Naive thymus-derived CD8-positive, alpha-beta T cell (primary cell): ENCODE data around the gene FAM156B. TPM values are rescaled to one million over a fixed set of nuclear protein-coding genes. Genes with fewer than 3 reads are reported as not detected.
A peak's percentile ranks its signal among the peaks of the same experiment; 100 is the strongest.
"Not testable (repeated sequence)": the region's sequence is repeated elsewhere in the genome, so short reads cannot be mapped to it uniquely, and the experiment has no call there.

Experiments
- ATAC-seq, 2 donors: fragments of 150-1000 bp; cut with Tn5 transposase in 1 of 2; sonication (Bioruptor Pico), chemical (Tn5 transposase) in 1 of 2; 1 replicate in 1 of 2; 2 replicates in 1 of 2; pipeline ENCODE4 v1.10.0; 2021; ENCODE audit warnings: mild to moderate bottlenecking in 2 of 2, moderate library complexity in 2 of 2
- POLR2A ChIA-PET: fragments of 350-600 bp; sonication (Branson Sonifier 250); formaldehyde crosslinking; loops from one replicate; lab custom pipeline; 2021; ENCODE audit warnings: antibody characterized with exemption; lab: Charles Lee
- DNase-seq, 10 donors: peaks; one replicate each; pipeline versions ENCODE4 v3.0.0 to v3.0.0-alpha.2; 2020 to 2022
- H3K27ac Mint-ChIP-seq, 10 donors: one replicate each; pipeline ENCODE4 v1.8.0; 2020 to 2022; ENCODE audit warnings: mild to moderate bottlenecking in 10 of 10, mixed read lengths in 10 of 10, moderate library complexity in 4 of 10, inconsistent platforms in 1 of 10
- H3K27me3 Mint-ChIP-seq, 5 donors: one replicate each; pipeline ENCODE4 v1.8.0; 2021 to 2022; ENCODE audit warnings: mixed read lengths in 5 of 5
- H3K36me3 Mint-ChIP-seq, 3 donors: one replicate each; pipeline ENCODE4 v1.8.0; 2020 to 2022; ENCODE audit warnings: mixed read lengths in 3 of 3, mild to moderate bottlenecking in 2 of 3, inconsistent platforms in 1 of 3
- H3K4me1 Mint-ChIP-seq, 4 donors: one replicate each; pipeline ENCODE4 v1.8.0; 2021 to 2022; ENCODE audit warnings: mixed read lengths in 4 of 4
- H3K4me3 Mint-ChIP-seq, 10 donors: one replicate each; pipeline ENCODE4 v1.8.0; 2020 to 2022; ENCODE audit warnings: mild to moderate bottlenecking in 10 of 10, mixed read lengths in 10 of 10, moderate library complexity in 6 of 10, inconsistent platforms in 1 of 10
- H3K9me3 Mint-ChIP-seq, 9 donors: one replicate each; pipeline ENCODE4 v1.8.0; 2020 to 2022; ENCODE audit warnings: mixed read lengths in 9 of 9, mild to moderate bottlenecking in 3 of 9, inconsistent platforms in 1 of 9, moderate library complexity in 1 of 9
- polyA plus RNA-seq, 3 donors: library from polyadenylated mRNA; unstranded; fragments of 300-500 nt; fragmentation: Illumina TruSeq; gene quantifications; one replicate each; pipeline ENCODE4 v1.2.3, GENCODE V29; 2021
- total RNA-seq, 8 experiments: library from RNA in 2 of 8; stranded (reverse) in 2 of 8; gene quantifications; one replicate each; pipeline ENCODE4 v1.2.3 and lab custom pipeline; 2021 to 2026

FAM156B gene
- total and polyA plus RNA-seq, 5 experiments from 2014 or later = 3.9 to 11.5 (median 5.3) TPM

- H3K9me3 Mint-ChIP-seq, H3K36me3 Mint-ChIP-seq, ATAC-seq, H3K4me3 Mint-ChIP-seq, POLR2A ChIA-PET, H3K4me1 Mint-ChIP-seq, DNase-seq, H3K27me3 Mint-ChIP-seq, H3K27ac Mint-ChIP-seq: not testable (repeated sequence)
Observed at GRCh38 chrX:52888090-52888489, 9.0 kb upstream of the FAM156B start.

GRCh38 chrX:52896438-52896837, 692 bp upstream of the FAM156B start:
- H3K4me1 Mint-ChIP-seq, H3K9me3 Mint-ChIP-seq, DNase-seq, H3K36me3 Mint-ChIP-seq, H3K27me3 Mint-ChIP-seq, H3K4me3 Mint-ChIP-seq, H3K27ac Mint-ChIP-seq, POLR2A ChIA-PET: not testable (repeated sequence)
- ATAC-seq = peak in 1 of 2 donors; percentile 15

GRCh38 chrX:52905531-52905930, 8.4 kb downstream of the FAM156B start:
- POLR2A ChIA-PET, H3K36me3 Mint-ChIP-seq, H3K4me1 Mint-ChIP-seq, DNase-seq, H3K27me3 Mint-ChIP-seq, ATAC-seq, H3K9me3 Mint-ChIP-seq, H3K4me3 Mint-ChIP-seq, H3K27ac Mint-ChIP-seq: not testable (repeated sequence)

- H3K27me3 Mint-ChIP-seq = not testable (repeated sequence)
Observed at GRCh38 chrX:52906072-52906471, 8.9 kb downstream of the FAM156B start.

GRCh38 chrX:52907137-52907536, 10.0 kb downstream of the FAM156B start:
- H3K36me3 Mint-ChIP-seq, DNase-seq, H3K4me3 Mint-ChIP-seq, H3K27me3 Mint-ChIP-seq, H3K9me3 Mint-ChIP-seq, POLR2A ChIA-PET, ATAC-seq, H3K27ac Mint-ChIP-seq, H3K4me1 Mint-ChIP-seq: not testable (repeated sequence)

More at GRCh38 chrX:52906072-52906471, 8.9 kb downstream of the FAM156B start:
- H3K36me3 Mint-ChIP-seq, H3K4me3 Mint-ChIP-seq, ATAC-seq, H3K4me1 Mint-ChIP-seq, DNase-seq, POLR2A ChIA-PET, H3K9me3 Mint-ChIP-seq, H3K27ac Mint-ChIP-seq: not testable (repeated sequence)

GRCh38 chrX:52907900-52908299, 10.8 kb downstream of the FAM156B start:
- H3K27ac Mint-ChIP-seq, H3K4me3 Mint-ChIP-seq, DNase-seq, H3K36me3 Mint-ChIP-seq, H3K27me3 Mint-ChIP-seq, H3K9me3 Mint-ChIP-seq, H3K4me1 Mint-ChIP-seq, ATAC-seq, POLR2A ChIA-PET: not testable (repeated sequence)

GRCh38 chrX:52909313-52909969, 12.3 kb downstream of the FAM156B start:
- H3K27ac Mint-ChIP-seq, DNase-seq, H3K4me3 Mint-ChIP-seq, ATAC-seq, H3K36me3 Mint-ChIP-seq, H3K4me1 Mint-ChIP-seq, H3K27me3 Mint-ChIP-seq, POLR2A ChIA-PET, H3K9me3 Mint-ChIP-seq: not testable (repeated sequence)

GRCh38 chrX:52913681-52914080, 16.6 kb downstream of the FAM156B start:
- H3K4me1 Mint-ChIP-seq, POLR2A ChIA-PET, H3K9me3 Mint-ChIP-seq, DNase-seq, H3K27me3 Mint-ChIP-seq, H3K36me3 Mint-ChIP-seq, H3K27ac Mint-ChIP-seq, ATAC-seq, H3K4me3 Mint-ChIP-seq: not testable (repeated sequence)

GRCh38 chrX:52914704-52915103, 17.6 kb downstream of the FAM156B start:
- H3K27ac Mint-ChIP-seq, H3K4me1 Mint-ChIP-seq, H3K4me3 Mint-ChIP-seq, ATAC-seq, POLR2A ChIA-PET, H3K9me3 Mint-ChIP-seq, DNase-seq, H3K27me3 Mint-ChIP-seq, H3K36me3 Mint-ChIP-seq: not testable (repeated sequence)

- H3K9me3 Mint-ChIP-seq = peaks cover 0 to 7% (median 0%) of the 10 kb centered on the region in 9 donors
- peak overlapping the region in 1 of 10 donors; percentile 28 for H3K4me3 Mint-ChIP-seq
- DNase-seq (no peak), ATAC-seq (no peak)
- no peaks in the 10 kb centered on the region for H3K36me3 Mint-ChIP-seq
- peak overlapping the region in 2 of 10 donors; percentile 23 to 46 for H3K27ac Mint-ChIP-seq
- POLR2A ChIA-PET = no interaction called here
- peaks cover 0 to 2% (median 0%) of the 10 kb centered on the region in 5 donors for H3K27me3 Mint-ChIP-seq
- peaks cover 7 to 23% (median 14%) of the 10 kb centered on the region in 4 donors for H3K4me1 Mint-ChIP-seq
Observed at GRCh38 chrX:52923781-52924241, 26.7 kb downstream of the FAM156B start.

- H3K36me3 Mint-ChIP-seq, H3K9me3 Mint-ChIP-seq, H3K27me3 Mint-ChIP-seq, POLR2A ChIA-PET, H3K27ac Mint-ChIP-seq, H3K4me3 Mint-ChIP-seq, DNase-seq, ATAC-seq: not testable (repeated sequence)
- H3K4me1 Mint-ChIP-seq = peaks cover 10 to 19% (median 13%) of the 10 kb centered on the region in 4 donors
Observed at GRCh38 chrX:52930214-52930613, 33.1 kb downstream of the FAM156B start.

- Mint-ChIP-seq H3K9me3 (peaks cover 0 to 4% (median 0%) of the 10 kb centered on the region in 9 donors), H3K36me3 (no peaks in the 10 kb centered on the region), H3K27ac (peak overlapping the region in 2 of 10 donors; percentile 21 to 99), H3K4me1 (peaks cover 7 to 14% (median 8%) of the 10 kb centered on the region in 4 donors), H3K27me3 (peaks cover 0 to 6% (median 0%) of the 10 kb centered on the region in 5 donors), H3K4me3 (peak overlapping the region in 2 of 10 donors; percentile 29 to 95)
- ATAC-seq (no peak), DNase-seq (no peak)
- POLR2A ChIA-PET = no interaction called here
Observed at GRCh38 chrX:52933213-52933612, 36.1 kb downstream of the FAM156B start.

- Mint-ChIP-seq H3K4me3 (peak overlapping the region; percentile 90 to 98 (median 95)), H3K9me3 (peaks cover 0 to 4% (median 0%) of the 10 kb centered on the region in 9 donors), H3K36me3 (no peaks in the 10 kb centered on the region), H3K4me1 (peaks cover 7 to 14% (median 8%) of the 10 kb centered on the region in 4 donors), H3K27ac (peak overlapping the region; percentile 95 to 100 (median 99)), H3K27me3 (peaks cover 0 to 6% (median 0%) of the 10 kb centered on the region in 5 donors)
- POLR2A ChIA-PET = interaction anchor here (1.7 kb wide), 1 partner anchor 61 kb away, joined by 5 read pairs; no protein-coding TSS in a partner anchor
- ATAC-seq = peak in 1 of 2 donors; percentile 6
- no peak for DNase-seq
Observed at GRCh38 chrX:52933976-52934703, 37.0 kb downstream of the FAM156B start.
